Parietal lobe (tissue), 1 donor: Measurements from ENCODE around the gene AP3B2. TPM values are rescaled to one million over a fixed set of nuclear protein-coding genes. Genes with fewer than 3 reads are reported as not detected.

Source experiments
- total RNA-seq: library from RNA; depleted of rRNA; stranded (reverse); fragments of >200 nt; gene quantifications from one replicate; pipeline ENCODE4 v1.2.3, GENCODE V29; 2014

The AP3B2 gene
- 104 TPM for total RNA-seq

DNA sequence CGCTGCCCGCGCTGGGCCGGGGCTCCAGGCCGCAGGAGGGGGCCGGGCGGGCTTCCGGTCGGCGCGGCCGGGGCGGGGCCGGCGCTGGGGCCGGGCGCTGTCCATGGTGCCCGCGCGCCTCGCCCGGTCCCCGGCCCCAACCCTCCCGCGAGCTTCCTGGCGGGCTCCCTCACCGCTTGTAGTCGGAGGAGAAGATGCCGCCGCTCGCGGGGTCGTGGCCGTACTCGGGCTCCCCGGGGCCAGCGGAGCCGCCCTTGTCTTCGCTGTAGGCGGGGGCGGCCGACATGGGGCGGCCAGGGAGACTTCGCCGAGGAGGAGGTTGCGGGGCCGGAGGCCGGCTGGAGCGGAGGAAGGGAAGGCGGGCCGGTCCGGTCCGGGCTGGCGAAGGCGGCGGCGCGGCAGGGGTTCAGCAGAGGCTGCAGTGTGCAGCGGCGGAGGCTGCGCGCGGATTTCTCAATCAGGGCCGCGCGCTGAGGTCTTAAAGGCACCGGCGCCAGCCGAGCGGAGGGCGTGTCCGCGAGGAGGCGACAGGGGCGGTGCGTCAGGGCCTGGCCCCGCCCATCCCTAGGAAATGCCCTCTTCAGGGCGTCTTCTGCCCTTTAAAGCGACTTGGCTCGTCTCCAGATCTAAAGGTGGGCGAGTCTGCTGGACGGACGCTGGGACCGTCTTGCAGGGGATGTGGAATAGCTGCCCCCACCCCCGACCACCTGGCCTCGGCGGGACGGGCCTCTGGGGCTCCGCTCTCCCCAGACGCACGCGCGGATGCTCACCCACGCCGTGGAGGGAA, at the start of gene AP3B2:
AP3B2 (minus strand) TSS at position 455 of the 787 bp plus-strand sequence; CDS start at position 286, 169 bp downstream.

GRCh38 chr15:82647045-82647834, 62.4 kb downstream of the AP3B2 start, which contains the start of gene CPEB1:
TSS of gene CPEB1 (minus strand) at chr15:82647363. CDS start at chr15:82628459, 18,904 bp downstream.

Other genes starting within 250 kb of the AP3B2 start
- 1,339 TPM for gene RPS17, start 169.4 kb downstream of the AP3B2 start, total RNA-seq
- gene CPEB1, start 62.5 kb downstream of the AP3B2 start, total RNA-seq: 4.7 TPM
- gene FSD2, start 96.2 kb upstream of the AP3B2 start, total RNA-seq: not detected
- 4.1 TPM for gene WHAMM, start 99.8 kb upstream of the AP3B2 start, total RNA-seq
- gene HOMER2, start 242.8 kb upstream of the AP3B2 start, total RNA-seq: 61.7 TPM